NCI-H460 (cell line): Measurements from ENCODE around the gene IFNG. TPM values are rescaled to one million over a fixed set of nuclear protein-coding genes. Genes with fewer than 3 reads are reported as not detected.
"Not testable (repeated sequence)": the region's sequence is repeated elsewhere in the genome, so short reads cannot be mapped to it uniquely, and the experiment has no call there.

ENCODE experiments used
- DNase-seq: peaks from one replicate; pipeline ENCODE4 v3.0.0-alpha.2; 2016; ENCODE audit warnings: low read depth; ENCODE audit errors: extremely low read depth
- polyA plus RNA-seq: library from polyadenylated mRNA; depleted of rRNA; stranded (reverse); fragments of >200 nt; gene quantifications from 2 replicates; pipeline ENCODE4 v1.2.3, GENCODE V29; 2014; cell fraction: nucleus; rRNA removed
- total RNA-seq: library from RNA; depleted of rRNA; stranded (reverse); fragments of >200 nt; shearing (Covaris generic); gene quantifications from 2 replicates; pipeline ENCODE4 v1.2.3, GENCODE V29; 2014; rRNA removed

IFNG gene
- not detected in 2 replicates for total RNA-seq
- polyA plus RNA-seq = not detected in 2 replicates

- DNase-seq = no peak
Observed at GRCh38 chr12:68159681-68160304, at the start of gene IFNG. Gene IFNG, minus strand, starts transcription at chr12:68159740. Its CDS starts 125 bp downstream, at chr12:68159615.

GRCh38 chr12:68209048-68209728 is 49.6 kb upstream of the IFNG start:
- DNase-seq = not testable (repeated sequence)

- DNase-seq = no peak
Observed at GRCh38 chr12:68207276-68207675, 47.7 kb upstream of the IFNG start.

GRCh38 chr12:68206446-68206845 is 46.9 kb upstream of the IFNG start:
- DNase-seq = no peak

- DNase-seq = no peak
Observed at GRCh38 chr12:68203460-68203875, 43.9 kb upstream of the IFNG start.

- no peak for DNase-seq
Observed at GRCh38 chr12:68200854-68201253, 41.3 kb upstream of the IFNG start.

GRCh38 chr12:68199127-68199526 is 39.6 kb upstream of the IFNG start:
- DNase-seq = no peak

GRCh38 chr12:68198507-68199086 is 39.1 kb upstream of the IFNG start:
- no peak for DNase-seq

- no peak for DNase-seq
Observed at GRCh38 chr12:68190301-68190700, 30.8 kb upstream of the IFNG start.

- DNase-seq = no peak
Observed at GRCh38 chr12:68189821-68190242, 30.3 kb upstream of the IFNG start.

GRCh38 chr12:68185598-68185997 is 26.1 kb upstream of the IFNG start:
- no peak for DNase-seq

GRCh38 chr12:68180792-68181744 is 21.5 kb upstream of the IFNG start:
- DNase-seq = no peak

GRCh38 chr12:68178774-68179439 is 19.4 kb upstream of the IFNG start:
- DNase-seq = no peak

- DNase-seq = no peak
Observed at GRCh38 chr12:68178184-68178583, 18.6 kb upstream of the IFNG start.

GRCh38 chr12:68177562-68177961 is 18.0 kb upstream of the IFNG start:
- no peak for DNase-seq

- DNase-seq = no peak
Observed at GRCh38 chr12:68176257-68176656, 16.7 kb upstream of the IFNG start.

GRCh38 chr12:68175557-68176061 is 16.1 kb upstream of the IFNG start:
- no peak for DNase-seq

GRCh38 chr12:68174761-68175160 is 15.2 kb upstream of the IFNG start:
- DNase-seq = not testable (repeated sequence)

- no peak for DNase-seq
Observed at GRCh38 chr12:68173792-68174191, 14.3 kb upstream of the IFNG start.

- DNase-seq = no peak
Observed at GRCh38 chr12:68170726-68171125, 11.2 kb upstream of the IFNG start.
